A549 treated with ZK216348 at 1 μM for 4 hours (cell line): ENCODE data around the gene AGXT2. TPM values are rescaled to one million over a fixed set of nuclear protein-coding genes. Genes with fewer than 3 reads are reported as not detected.

ENCODE experiments used
- total RNA-seq: library from RNA; stranded (reverse); fragments of 200-300 nt; extraction: Qiagen RNA extraction; gene quantifications from 5 replicates; pipeline ENCODE4 v1.2.3, GENCODE V29; 2022; ENCODE audit warnings: low read depth

AGXT2 gene
- total RNA-seq: not detected in 5 replicates

GRCh38 chr5:35047785-35048404 is at the start of gene AGXT2:
AGXT2 (minus strand) TSS chr5:35047949; CDS start chr5:35047892, 57 bp downstream.

Other genes starting within 250 kb of the AGXT2 start
- gene TTC23L, start 208.8 kb downstream of the AGXT2 start, total RNA-seq: 0.48 to 1.1 TPM in 2 of 5 replicates, not detected in the others
- gene RAD1, start 132.4 kb downstream of the AGXT2 start, total RNA-seq: 23.9 to 35.6 TPM (median 34.5 TPM) in 5 replicates
- 48.2 to 58.7 TPM (median 50.4 TPM) in 5 replicates for gene BRIX1, start 132.2 kb downstream of the AGXT2 start, total RNA-seq
- 27.3 to 37.7 TPM (median 27.8 TPM) in 5 replicates for gene DNAJC21, start 118.4 kb downstream of the AGXT2 start, total RNA-seq
- 0.04 to 0.39 TPM in 2 of 5 replicates, not detected in the others for gene PRLR, start 182.5 kb upstream of the AGXT2 start, total RNA-seq